ENCODE results near the gene AHNAK2. TPM values are rescaled to one million over a fixed set of nuclear protein-coding genes. Genes with fewer than 3 reads are reported as not detected.

AHNAK2 gene
- polyA plus RNA-seq, 1 donor: 2.2 TPM

Other genes starting within 250 kb of the AHNAK2 start
- gene SIVA1, start 225.2 kb downstream of the AHNAK2 start, polyA plus RNA-seq (ENCODE audit: insufficient read length): 52.3 TPM
- gene AKT1, start 182.6 kb downstream of the AHNAK2 start, polyA plus RNA-seq (ENCODE audit: insufficient read length): 96.9 TPM
- gene ZBTB42, start 177.3 kb downstream of the AHNAK2 start, polyA plus RNA-seq (ENCODE audit: insufficient read length): 3.1 TPM
- 11.7 TPM for gene CEP170B, start 113.1 kb downstream of the AHNAK2 start, polyA plus RNA-seq (ENCODE audit: insufficient read length)
- 2.5 TPM for gene PLD4, start 53.5 kb downstream of the AHNAK2 start, polyA plus RNA-seq (ENCODE audit: insufficient read length)
- gene CLBA1, start 7.4 kb upstream of the AHNAK2 start, polyA plus RNA-seq (ENCODE audit: insufficient read length): 25.0 TPM
- 23.0 TPM for gene CDCA4, start 42.7 kb upstream of the AHNAK2 start, polyA plus RNA-seq (ENCODE audit: insufficient read length)
- 0.33 TPM for gene GPR132, start 87.1 kb upstream of the AHNAK2 start, polyA plus RNA-seq (ENCODE audit: insufficient read length)
- gene JAG2, start 190.4 kb upstream of the AHNAK2 start, polyA plus RNA-seq (ENCODE audit: insufficient read length): 7.5 TPM
- 24.3 TPM for gene NUDT14, start 202.9 kb upstream of the AHNAK2 start, polyA plus RNA-seq (ENCODE audit: insufficient read length)

All from left kidney (tissue), 1 donor.